Left hindlimb (tissue), 1 donor: ENCODE results near the gene USP13.

Experiments
- DNase-seq: peaks from one replicate; pipeline ENCODE4 v3.0.0-alpha.2; 2018

Gene USP13

GRCh38 chr3:179806177-179806576 lies 153.3 kb downstream of the USP13 start:
- no peak for DNase-seq

- DNase-seq = no peak
Observed at GRCh38 chr3:179807588-179807987, 154.7 kb downstream of the USP13 start.

- DNase-seq = no peak
Observed at GRCh38 chr3:179809639-179810038, 156.8 kb downstream of the USP13 start.

- DNase-seq = peak; percentile 42
Observed at GRCh38 chr3:179811321-179812095, 158.7 kb downstream of the USP13 start.

- no peak for DNase-seq
Observed at GRCh38 chr3:179812096-179812382, 159.2 kb downstream of the USP13 start.

- no peak for DNase-seq
Observed at GRCh38 chr3:179819379-179819778, 166.5 kb downstream of the USP13 start.

- no peak for DNase-seq
Observed at GRCh38 chr3:179822296-179822695, 169.5 kb downstream of the USP13 start.

GRCh38 chr3:179825527-179826246 lies 172.8 kb downstream of the USP13 start:
- DNase-seq = no peak

- no peak for DNase-seq
Observed at GRCh38 chr3:179826247-179826637, 173.4 kb downstream of the USP13 start.

- DNase-seq = no peak
Observed at GRCh38 chr3:179828738-179829137, 175.9 kb downstream of the USP13 start.

GRCh38 chr3:179829401-179829800 lies 176.6 kb downstream of the USP13 start:
- no peak for DNase-seq

GRCh38 chr3:179832333-179832854 lies 179.6 kb downstream of the USP13 start:
- no peak for DNase-seq

GRCh38 chr3:179833294-179833693 lies 180.5 kb downstream of the USP13 start:
- no peak for DNase-seq

- no peak for DNase-seq
Observed at GRCh38 chr3:179837374-179837773, 184.5 kb downstream of the USP13 start.
